Measurements from ENCODE around the gene MXI1.

GRCh38 chr10:110327262-110327914 lies 120.0 kb downstream of the MXI1 start:
- TF ChIP-seq CTCF (IDR thresholded peaks at IDR 0.05), result no peak
- no peak for TF ChIP-seq STAT6 (CRISPR knock-in tag; conservative IDR thresholded peaks at IDR 0.05; ENCODE audit: low read depth)
- TF ChIP-seq NR3C1 (CRISPR knock-in tag; conservative IDR thresholded peaks at IDR 0.05; ENCODE audit: low read depth), result no peak
- no peak for TF ChIP-seq E2F1 (CRISPR knock-in tag; IDR thresholded peaks at IDR 0.05)
- TF ChIP-seq MAX (CRISPR knock-in tag; IDR thresholded peaks at IDR 0.05), result no peak
- TF ChIP-seq RORB (CRISPR knock-in tag; IDR thresholded peaks at IDR 0.05), result no peak
- TF ChIP-seq FOXP1 (CRISPR knock-in tag; IDR thresholded peaks at IDR 0.05; ENCODE audit: borderline replicate concordance), result no peak

All from WTC11 (cell line).